Loucy (cell line): ENCODE measurements around the gene FOXP4.
A peak's percentile ranks its signal among the peaks of the same experiment; 100 is the strongest.

Experiments used
- H2AFZ ChIP-seq: fragments of 200-600 bp; sonication (generic); 2 replicates; pipeline ENCODE4 v1.6.0; 2016; ENCODE audit warnings: antibody characterized with exemption, mild to moderate bottlenecking, low read length, moderate library complexity
- H3F3A ChIP-seq: fragments of 200-600 bp; 2 replicates; pipeline ENCODE4 v1.6.0; 2016; ENCODE audit warnings: antibody characterized with exemption, low read depth, mild to moderate bottlenecking
- H3K27me3 ChIP-seq: fragments of 200-600 bp; sonication (generic); 2 replicates; pipeline ENCODE4 v1.6.1; 2014; ENCODE audit warnings: low read length, mild to moderate bottlenecking; ENCODE audit not compliant: insufficient read depth, poor library complexity, severe bottlenecking
- H3K36me3 ChIP-seq: fragments of 200-600 bp; sonication (generic); 2 replicates; pipeline ENCODE4 v1.6.1; 2016; ENCODE audit warnings: low read length; ENCODE audit not compliant: insufficient read depth
- H3K4me1 ChIP-seq: fragments of 200-600 bp; sonication (generic); 2 replicates; pipeline ENCODE4 v1.5.1; 2014; ENCODE audit warnings: low read length, mild to moderate bottlenecking; ENCODE audit not compliant: insufficient read depth, poor library complexity, severe bottlenecking
- H3K4me2 ChIP-seq: fragments of 200-600 bp; sonication (generic); 2 replicates; pipeline ENCODE4 v1.6.0; 2014; ENCODE audit warnings: antibody characterized with exemption, low read length, low read depth, mild to moderate bottlenecking; ENCODE audit not compliant: poor library complexity, severe bottlenecking
- H3K4me3 ChIP-seq: fragments of 200-600 bp; sonication (generic); 2 replicates; pipeline ENCODE4 v1.5.1; 2014; ENCODE audit warnings: low read length, mild to moderate bottlenecking, mixed read lengths; ENCODE audit not compliant: poor library complexity, severe bottlenecking
- H3K79me2 ChIP-seq: fragments of 200-600 bp; sonication (generic); 2 replicates; pipeline ENCODE4 v1.6.1; 2014; ENCODE audit warnings: low read length; ENCODE audit not compliant: insufficient read depth
- H3K9ac ChIP-seq: fragments of 200-600 bp; sonication (generic); 2 replicates; pipeline ENCODE4 v1.6.0; 2014; ENCODE audit warnings: mild to moderate bottlenecking, low read depth, low read length, moderate library complexity; ENCODE audit not compliant: poor library complexity, severe bottlenecking
- H3K9me2 ChIP-seq: fragments of 200-600 bp; sonication (generic); replicated peaks from 2 replicates; pipeline ENCODE4 v1.6.1; 2016; ENCODE audit warnings: low read depth, low read length, mixed read lengths
- H3K9me3 ChIP-seq: fragments of 200-600 bp; sonication (generic); 2 replicates; pipeline ENCODE4 v1.6.1; 2014; ENCODE audit warnings: mild to moderate bottlenecking, antibody characterized with exemption, low read length, low read depth; ENCODE audit not compliant: insufficient read depth
- H4K20me1 ChIP-seq: fragments of 200-600 bp; sonication (generic); 2 replicates; pipeline ENCODE4 v1.6.0; 2014; ENCODE audit warnings: antibody characterized with exemption, low read length, mild to moderate bottlenecking; ENCODE audit not compliant: insufficient read depth, poor library complexity, severe bottlenecking
- CTCF ChIP-seq: fragments of 200-600 bp; sonication (generic); conservative IDR thresholded peaks from 2 replicates; pipeline ENCODE4 v1.5.1; 2014; ENCODE audit warnings: mild to moderate bottlenecking, antibody characterized with exemption, low read length
- EZH2phosphoT487 ChIP-seq: fragments of 200-600 bp; IDR thresholded peaks from 2 replicates; pipeline ENCODE4 v1.6.1; 2018; ENCODE audit warnings: antibody characterized with exemption, mild to moderate bottlenecking, moderate library complexity, borderline replicate concordance

Gene FOXP4

DNA sequence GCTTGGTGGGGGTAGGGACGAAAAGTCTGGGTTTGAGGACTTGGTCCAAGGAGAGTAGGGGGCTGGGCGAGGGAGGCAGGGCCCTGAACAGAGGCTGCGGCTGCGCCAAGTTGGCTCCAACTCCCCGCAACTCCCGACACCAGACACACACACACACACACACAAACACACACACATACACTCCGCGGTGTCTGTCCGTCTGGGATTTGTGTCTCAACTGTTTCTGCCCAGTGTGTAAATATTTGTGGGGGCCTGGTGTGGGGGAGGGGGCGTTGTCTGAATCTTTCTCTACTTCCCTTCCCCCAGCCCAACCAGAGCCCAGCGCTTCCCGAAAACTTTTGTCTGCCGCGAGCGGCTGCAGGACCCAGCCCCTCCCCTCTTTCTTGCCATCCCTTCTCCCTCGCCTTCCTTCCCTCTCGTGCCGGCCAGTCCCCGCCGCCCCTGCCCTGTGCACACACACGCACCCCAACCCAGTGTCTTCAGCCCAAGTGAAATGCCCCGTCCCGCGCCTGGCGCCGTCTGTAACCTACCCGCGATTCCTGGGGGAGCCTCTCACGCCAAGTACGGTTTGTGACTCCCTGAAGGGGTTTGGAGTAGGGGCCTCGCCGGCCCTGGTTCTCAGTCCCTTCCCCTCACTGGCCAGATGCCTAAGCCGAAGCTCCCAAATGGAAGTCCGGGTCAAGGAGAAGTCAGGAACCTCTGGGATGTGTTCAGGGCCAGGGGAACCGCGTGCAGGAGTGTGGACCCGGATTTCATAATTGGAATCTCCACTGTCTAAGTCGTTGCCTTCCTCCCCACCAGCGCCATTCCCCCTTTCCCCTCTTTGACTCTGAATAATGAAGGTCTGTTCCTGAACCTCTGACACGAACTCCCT lies 93.0 kb downstream of the FOXP4 start:
- peak overlapping the region; percentile 92 for H3K4me2 ChIP-seq
- no peaks in the 10 kb centered on the region for H3K27me3 ChIP-seq
- TF ChIP-seq EZH2phosphoT487: no peak
- no peak for TF ChIP-seq CTCF
- H3K9me2 ChIP-seq: no peaks in the 10 kb centered on the region
- peak overlapping the region; percentile 92 for H3K4me3 ChIP-seq
- H2AFZ ChIP-seq: peak overlapping the region; percentile 40; the same call in 1 of the 2 replicates
- peak overlapping the region; percentile 96 for H3K9ac ChIP-seq
- H3K9me3 ChIP-seq: no peaks in the 10 kb centered on the region
- no peaks in the 10 kb centered on the region for H3K36me3 ChIP-seq
- H4K20me1 ChIP-seq: peaks cover 10% of the 10 kb centered on the region
- peaks cover 72% of the 10 kb centered on the region for H3K79me2 ChIP-seq
- peaks cover 3% of the 10 kb centered on the region; the same call in 1 of the 2 replicates for H3F3A ChIP-seq
- peaks cover 84% of the 10 kb centered on the region for H3K4me1 ChIP-seq

- Histone ChIP-seq H3K36me3 (no peaks in the 10 kb centered on the region), H3K4me1 (peaks cover 84% of the 10 kb centered on the region), H3K9me2 (no peaks in the 10 kb centered on the region), H3K79me2 (peaks cover 80% of the 10 kb centered on the region), H3K4me2 (peak overlapping the region; percentile 92), H3F3A (no peaks in the 10 kb centered on the region), H3K4me3 (peak overlapping the region; percentile 92), H2AFZ (no peak overlapping the region), H3K9me3 (no peaks in the 10 kb centered on the region), H3K27me3 (no peaks in the 10 kb centered on the region), H4K20me1 (peaks cover 10% of the 10 kb centered on the region), H3K9ac (peak overlapping the region; percentile 96)
- no peak for TF ChIP-seq CTCF
Measured at GRCh38 chr6:41639809-41640371, 93.7 kb downstream of the FOXP4 start.

GRCh38 chr6:41640426-41640825 lies 94.2 kb downstream of the FOXP4 start:
- Histone ChIP-seq H3K4me1 (peaks cover 84% of the 10 kb centered on the region), H2AFZ (no peak overlapping the region), H3K9me3 (no peaks in the 10 kb centered on the region), H3K79me2 (peaks cover 85% of the 10 kb centered on the region), H4K20me1 (peaks cover 10% of the 10 kb centered on the region), H3K9ac (peak overlapping the region; percentile 96), H3K9me2 (no peaks in the 10 kb centered on the region), H3K36me3 (no peaks in the 10 kb centered on the region), H3K27me3 (no peaks in the 10 kb centered on the region), H3K4me3 (peak overlapping the region; percentile 92), H3K4me2 (peak overlapping the region; percentile 92), H3F3A (no peaks in the 10 kb centered on the region)
- no peak for TF ChIP-seq EZH2phosphoT487
- TF ChIP-seq CTCF: no peak
